Eye (tissue), 1 donor: ENCODE measurements around the gene PGAP1.

Source experiments
- DNase-seq: peaks from one replicate; pipeline ENCODE4 v3.0.0-alpha.2; 2015

Gene PGAP1

DNA sequence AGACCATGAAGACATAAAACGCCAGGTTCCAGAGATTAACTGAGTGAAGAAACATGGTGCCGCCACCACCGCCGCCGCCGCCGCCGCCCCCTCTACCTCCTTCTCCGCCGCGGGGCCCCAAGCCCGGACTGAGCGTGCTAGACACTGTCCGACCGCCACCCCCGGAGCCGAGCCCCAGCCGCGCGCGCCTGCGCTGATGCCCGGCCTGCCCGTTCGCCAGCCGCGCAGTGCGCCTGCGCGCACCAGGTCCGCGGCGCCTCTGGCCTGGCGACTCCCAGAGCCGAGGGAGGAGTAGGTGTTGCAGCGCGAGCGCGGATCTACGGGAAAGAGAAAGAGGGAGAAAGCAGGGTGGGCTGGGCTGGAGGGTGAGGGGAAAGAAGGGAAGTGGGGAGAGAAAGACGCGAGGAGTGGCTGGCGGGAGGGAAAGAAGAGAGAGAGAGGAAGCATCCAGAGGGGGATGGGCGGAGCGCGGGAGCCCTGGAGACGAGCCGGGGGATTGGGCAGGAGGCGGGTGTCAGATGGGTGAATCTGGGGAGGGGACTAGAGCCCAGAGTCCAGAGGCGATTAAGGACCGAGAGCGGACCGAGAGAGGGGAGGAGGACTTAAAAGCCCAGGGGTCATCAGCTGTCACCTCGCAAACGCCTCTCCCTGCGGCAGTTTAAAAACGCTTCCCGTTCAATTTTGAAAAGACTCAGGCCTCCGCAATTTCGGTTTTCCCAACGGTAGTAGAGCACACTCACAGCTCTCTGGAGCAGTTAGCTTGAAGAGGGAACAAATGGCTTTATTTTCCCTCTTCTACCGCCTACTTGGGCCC is at the start of gene PGAP1:
TSS of gene PGAP1 (minus strand) at position 146 of the 814 bp plus-strand sequence. CDS start at position 55, 91 bp downstream.
- peak; percentile 97 for DNase-seq

GRCh38 chr2:196974970-196975369 is 48.5 kb upstream of the PGAP1 start:
- DNase-seq = no peak

GRCh38 chr2:196971574-196972279 is 45.2 kb upstream of the PGAP1 start:
- no peak for DNase-seq

- no peak for DNase-seq
Measured at GRCh38 chr2:196970099-196970498, 43.6 kb upstream of the PGAP1 start.

GRCh38 chr2:196968516-196968915 is 42.0 kb upstream of the PGAP1 start:
- DNase-seq = no peak

DNA sequence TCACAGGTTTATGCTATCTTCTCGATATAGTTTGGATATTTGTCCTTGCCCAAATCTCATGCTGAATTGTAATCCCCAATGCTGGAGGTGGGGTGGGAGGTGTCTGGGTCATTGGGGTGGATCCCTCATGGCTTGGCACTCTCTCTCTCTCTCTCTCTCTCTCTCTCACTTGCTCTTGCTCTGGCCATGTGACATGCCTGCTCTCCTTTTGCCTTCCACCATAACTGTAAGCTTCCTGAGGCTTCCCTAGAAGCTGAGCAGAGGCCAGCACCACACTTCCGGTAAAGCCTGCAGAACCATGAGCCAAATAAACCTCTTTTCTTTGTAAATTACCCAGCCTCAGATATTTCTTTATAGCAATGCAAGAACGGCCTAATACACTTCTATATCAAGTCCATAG is 41.3 kb upstream of the PGAP1 start:
- no peak for DNase-seq

DNA sequence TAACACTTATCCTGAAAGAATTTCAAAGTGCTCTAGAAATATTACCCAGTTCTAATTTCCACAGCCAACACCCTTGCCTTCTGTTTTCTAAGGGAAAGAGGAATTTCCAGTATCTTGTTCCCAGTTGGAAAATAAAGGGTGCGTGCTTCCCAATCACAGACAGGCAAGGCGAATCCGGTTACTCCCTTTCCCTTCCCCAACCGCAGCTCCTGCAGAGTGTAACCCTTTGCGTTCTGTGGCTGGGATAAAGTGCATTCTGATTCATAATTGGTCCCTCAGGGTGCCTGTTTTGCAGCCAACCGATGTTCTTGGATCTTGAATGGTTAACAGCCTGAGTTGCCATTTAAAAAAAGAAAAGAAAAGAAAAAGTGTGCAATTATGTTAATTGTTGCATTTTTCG is 40.6 kb upstream of the PGAP1 start:
- peak; percentile 16 for DNase-seq

DNA sequence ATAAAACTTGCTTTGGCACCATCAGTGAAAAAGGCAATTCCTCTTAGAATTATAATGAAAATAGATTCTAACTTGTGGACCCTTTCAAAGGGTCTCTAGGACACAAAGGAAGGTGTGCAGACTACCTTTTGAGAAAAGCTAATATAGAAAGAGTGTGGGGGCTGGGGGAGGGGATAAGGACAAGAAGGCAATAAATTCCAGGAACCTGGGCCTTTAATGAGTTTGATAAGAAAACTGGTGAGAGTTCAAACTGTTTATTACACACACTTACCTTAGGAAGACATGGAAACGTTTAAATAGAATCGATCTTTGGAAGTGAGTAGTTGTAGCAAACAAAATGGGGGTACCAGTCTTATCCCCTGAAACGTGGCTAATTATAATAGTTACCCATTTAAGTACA is 39.6 kb upstream of the PGAP1 start:
- DNase-seq = no peak

GRCh38 chr2:196965651-196966050 is 39.1 kb upstream of the PGAP1 start:
- no peak for DNase-seq

GRCh38 chr2:196963961-196964360 is 37.5 kb upstream of the PGAP1 start:
- DNase-seq = no peak

DNA sequence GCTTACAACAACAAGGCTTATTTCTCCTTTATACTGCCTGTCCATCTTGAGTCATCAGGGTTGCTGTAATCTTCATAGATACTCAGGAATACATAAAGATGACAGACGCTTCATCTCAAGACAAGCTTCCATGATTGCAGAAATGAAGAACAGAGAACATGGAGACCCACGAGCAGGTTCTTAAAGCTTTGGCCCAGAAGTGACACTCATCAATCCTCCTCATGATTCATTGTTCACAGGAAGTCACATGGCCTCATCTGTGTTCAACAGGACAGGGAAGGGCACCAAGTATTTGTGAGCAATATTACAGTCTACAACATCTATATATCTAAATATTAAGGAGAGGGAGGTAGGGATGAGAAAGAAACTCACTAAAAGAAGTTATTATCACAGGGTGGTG is 36.5 kb upstream of the PGAP1 start:
- no peak for DNase-seq

GRCh38 chr2:196962325-196962724 is 35.8 kb upstream of the PGAP1 start:
- no peak for DNase-seq

DNA sequence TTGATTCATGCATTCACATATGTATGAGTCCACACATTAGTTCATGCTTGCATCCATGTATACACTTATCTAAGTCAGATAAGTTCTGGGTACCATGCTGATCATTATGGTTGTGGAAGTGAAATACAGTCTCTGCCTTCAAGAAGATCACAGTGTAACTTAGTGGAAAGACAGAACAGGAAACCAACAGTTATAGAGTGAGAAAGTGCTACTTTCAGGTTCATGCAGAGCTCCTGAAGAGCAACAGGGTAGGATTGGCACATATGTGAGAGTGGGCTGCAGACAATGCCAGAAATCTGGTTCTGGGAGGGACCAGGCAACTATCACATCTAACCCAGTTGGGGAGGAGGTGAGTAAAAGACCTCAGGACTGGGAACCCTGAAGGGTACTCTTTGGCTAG is 35.4 kb upstream of the PGAP1 start:
- no peak for DNase-seq

DNA sequence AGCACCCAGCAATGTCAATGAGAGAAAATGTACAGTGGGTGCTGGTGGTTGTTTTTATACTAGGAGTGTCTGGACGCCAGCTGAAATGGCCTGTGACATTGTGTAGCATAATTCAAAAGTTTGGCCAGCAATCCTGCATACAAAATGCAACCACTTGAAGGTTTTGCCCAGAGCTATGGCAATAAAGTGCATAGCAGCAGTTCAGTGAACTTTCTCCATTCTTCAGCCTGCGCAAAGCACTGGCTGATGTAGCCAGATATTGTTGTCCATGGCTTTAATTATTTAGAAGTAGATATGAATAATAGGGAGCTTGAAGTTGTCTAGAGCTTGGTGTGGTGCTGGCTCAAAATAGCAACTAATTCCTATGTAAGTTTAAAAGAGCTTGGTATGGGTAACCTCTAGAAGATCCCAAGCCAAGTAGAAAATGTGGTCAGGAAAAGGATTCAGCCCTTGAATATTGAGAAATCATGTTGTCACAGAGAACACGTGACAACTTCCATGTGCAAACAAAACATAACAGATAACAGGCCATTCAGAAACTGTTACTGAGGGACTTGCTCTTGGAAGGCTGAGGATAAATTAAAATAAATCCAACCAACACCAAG is 33.3 kb upstream of the PGAP1 start:
- DNase-seq = no peak

- no peak for DNase-seq
Measured at GRCh38 chr2:196959281-196959680, 32.8 kb upstream of the PGAP1 start.

DNA sequence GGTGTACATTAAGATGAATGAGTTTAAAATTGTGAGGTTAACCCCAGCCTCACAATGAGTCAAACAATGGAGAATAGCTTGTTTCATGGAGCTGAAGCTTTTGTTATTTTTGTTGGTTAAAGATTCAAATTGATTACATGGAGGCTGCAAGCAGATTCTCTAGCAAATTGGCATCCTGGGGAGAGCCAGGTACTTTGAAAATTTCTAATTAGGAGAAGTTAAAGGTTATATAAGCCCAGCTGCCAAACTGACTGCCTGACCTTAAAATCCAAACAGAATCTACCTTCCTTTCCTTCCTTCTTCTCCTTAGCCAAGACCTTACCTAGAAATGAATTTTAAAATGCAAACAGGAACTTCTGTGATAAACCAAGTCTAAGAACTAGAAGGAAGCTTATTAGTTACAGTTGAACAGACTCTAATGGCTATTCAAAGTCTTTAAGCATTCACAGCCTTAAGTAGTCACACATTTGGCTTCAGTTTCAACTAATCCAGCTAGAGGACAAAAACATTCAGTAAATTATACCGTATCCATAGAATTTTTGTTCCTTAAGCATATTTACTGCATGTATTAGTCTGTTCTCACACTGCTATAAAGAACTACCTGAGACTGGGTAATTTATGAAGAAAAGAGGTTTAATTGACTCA is 31.5 kb upstream of the PGAP1 start:
- peak; percentile 35 for DNase-seq

- DNase-seq = no peak
Measured at GRCh38 chr2:196957442-196957841, 30.9 kb upstream of the PGAP1 start.

DNA sequence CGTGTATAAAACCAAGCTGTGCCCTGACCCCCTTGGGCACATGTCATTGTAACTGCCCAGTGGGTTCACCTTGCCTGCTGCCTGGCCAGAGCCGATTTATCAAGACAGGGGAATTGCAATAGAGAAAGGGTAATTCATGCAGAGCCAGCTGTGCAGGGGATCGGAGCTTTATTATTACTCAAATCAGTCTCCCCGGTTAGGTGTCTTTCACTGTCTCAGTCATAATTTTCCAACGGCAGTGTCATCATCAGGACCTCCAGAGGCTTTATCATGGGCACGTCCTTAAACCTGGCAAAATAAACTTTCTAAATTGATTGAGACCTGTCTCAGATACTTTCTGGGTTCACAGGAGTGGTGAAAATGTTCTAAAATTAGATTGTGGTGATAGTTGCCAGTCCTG is 29.6 kb upstream of the PGAP1 start:
- no peak for DNase-seq

DNA sequence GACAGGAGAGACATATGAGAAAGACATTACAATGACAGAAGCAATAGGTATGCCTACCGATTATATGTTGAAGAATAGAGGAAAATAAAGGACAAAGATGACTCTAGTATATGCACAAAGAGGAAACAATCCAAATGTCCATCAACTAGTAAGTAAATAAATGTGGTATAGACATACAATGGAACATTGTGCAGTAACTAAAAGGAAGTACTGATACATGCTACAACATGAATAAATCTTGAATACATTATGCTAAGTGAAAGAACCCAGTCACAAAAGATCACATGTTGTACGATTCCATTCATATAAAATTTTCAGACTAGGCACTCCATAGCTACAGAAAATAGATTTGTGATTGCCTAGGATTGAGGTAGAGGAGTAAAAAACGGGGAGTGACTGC is 28.5 kb upstream of the PGAP1 start:
- no peak for DNase-seq

GRCh38 chr2:196954001-196954400 is 27.5 kb upstream of the PGAP1 start:
- DNase-seq = no peak

GRCh38 chr2:196952936-196953335 is 26.4 kb upstream of the PGAP1 start:
- no peak for DNase-seq

- DNase-seq = no peak
Measured at GRCh38 chr2:196951973-196952372, 25.5 kb upstream of the PGAP1 start.

- DNase-seq = no peak
Measured at GRCh38 chr2:196949116-196949515, 22.6 kb upstream of the PGAP1 start.

DNA sequence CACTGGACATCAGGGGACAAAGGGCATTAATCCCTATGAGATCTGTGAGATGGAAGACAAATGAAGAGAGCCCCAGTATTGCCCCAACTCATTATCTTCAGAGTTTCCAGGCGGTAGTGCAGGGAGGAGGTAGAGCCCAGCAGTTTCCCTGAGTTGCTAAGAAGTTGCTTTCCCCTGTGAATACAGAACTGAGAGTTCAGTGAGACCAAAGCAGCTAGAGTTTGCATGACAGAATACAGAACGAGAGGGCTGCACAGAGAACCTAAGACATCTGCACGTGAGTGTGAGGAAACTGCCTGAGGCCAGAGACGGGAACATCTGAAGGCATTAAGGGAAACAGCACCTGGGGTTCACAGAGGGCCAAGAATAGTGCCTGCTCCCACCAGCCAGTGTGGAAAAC is 18.1 kb upstream of the PGAP1 start:
- no peak for DNase-seq
